Muscle of leg (tissue), 11 donors: ENCODE measurements around the gene WDTC1. TPM values are rescaled to one million over a fixed set of nuclear protein-coding genes. Genes with fewer than 3 reads are reported as not detected.

ENCODE experiments used
- DNase-seq: peaks from one replicate; pipeline ENCODE4 v3.0.0; 2013
- H3K27ac ChIP-seq: one replicate; pipeline ENCODE4 v1.5.1; 2013; ENCODE audit warnings: mild to moderate bottlenecking, low read length, control low read depth
- H3K27me3 ChIP-seq: one replicate; pipeline ENCODE4 v1.6.1; 2013; ENCODE audit warnings: low read length; ENCODE audit not compliant: control insufficient read depth, insufficient read depth
- H3K36me3 ChIP-seq: one replicate; pipeline ENCODE4 v1.6.1; 2013; ENCODE audit warnings: low read length; ENCODE audit not compliant: control insufficient read depth, insufficient read depth
- H3K4me1 ChIP-seq: one replicate; pipeline ENCODE4 v1.6.1; 2013; ENCODE audit warnings: low read length; ENCODE audit not compliant: control insufficient read depth, insufficient read depth
- H3K4me3 ChIP-seq: one replicate; pipeline ENCODE4 v1.5.1; 2013; ENCODE audit warnings: low read length, control low read depth
- H3K9me3 ChIP-seq: replicated peaks from 2 replicates; pipeline ENCODE4 v1.6.1; 2013; ENCODE audit warnings: low read depth, low read length; ENCODE audit not compliant: control insufficient read depth
- WGBS: methylation state at CpG from one replicate; pipeline ENCODE4 v1.1.5; 2013; ENCODE audit warnings: missing lambda C conversion rate; ENCODE audit not compliant: insufficient coverage; 5-methylcytosine and 5-hydroxymethylcytosine counted together
- polyA plus RNA-seq, 8 donors: library from polyadenylated mRNA; unstranded; fragments of 120-200 nt; gene quantifications; one replicate each; pipeline versions ENCODE4 v1.2.1 to v1.2.3, GENCODE V29; 2013; ENCODE audit warnings: inconsistent platforms in 1 of 8, low replicate concordance in 1 of 8; ENCODE audit not compliant: insufficient read length in 8 of 8, insufficient read depth in 1 of 8
- total RNA-seq: library from RNA; stranded (reverse); fragments of 120-200 nt; gene quantifications from one replicate; pipeline ENCODE4 v1.2.4, GENCODE V29; 2013

WDTC1 gene
- total and polyA plus RNA-seq, 9 donors = 11.3 to 30.7 (median 27.4) TPM

- Histone ChIP-seq H3K27me3 (no peaks in the 10 kb centered on the region), H3K27ac (peak overlapping the region; percentile 93), H3K36me3 (peaks cover 70% of the 10 kb centered on the region), H3K9me3 (no peaks in the 10 kb centered on the region), H3K4me3 (no peak overlapping the region), H3K4me1 (peaks cover 50% of the 10 kb centered on the region)
- 0% methylated on average over 1 of the region's 5 CpGs for WGBS
- DNase-seq = peak; percentile 97
Measured at GRCh38 chr1:27300341-27301051, 66.1 kb downstream of the WDTC1 start.

GRCh38 chr1:27301052-27301422 is 66.6 kb downstream of the WDTC1 start:
- Histone ChIP-seq H3K9me3 (no peaks in the 10 kb centered on the region), H3K36me3 (peaks cover 66% of the 10 kb centered on the region), H3K27me3 (no peaks in the 10 kb centered on the region), H3K27ac (peak overlapping the region; percentile 93), H3K4me3 (no peak overlapping the region), H3K4me1 (peaks cover 50% of the 10 kb centered on the region)
- no peak for DNase-seq
- WGBS = 68% methylated on average over 5 of the region's 8 CpGs

GRCh38 chr1:27301582-27302199 is 67.3 kb downstream of the WDTC1 start:
- no peaks in the 10 kb centered on the region for H3K9me3 ChIP-seq
- DNase-seq = no peak
- 86% methylated on average over 8 of the region's 10 CpGs for WGBS
- H3K27ac ChIP-seq = no peak overlapping the region
- H3K4me3 ChIP-seq = no peak overlapping the region
- H3K36me3 ChIP-seq = peaks cover 67% of the 10 kb centered on the region
- no peaks in the 10 kb centered on the region for H3K27me3 ChIP-seq
- H3K4me1 ChIP-seq = peaks cover 52% of the 10 kb centered on the region

- H3K4me3 ChIP-seq = no peak overlapping the region
- peaks cover 62% of the 10 kb centered on the region for H3K36me3 ChIP-seq
- H3K27ac ChIP-seq = no peak overlapping the region
- DNase-seq = no peak
- no peaks in the 10 kb centered on the region for H3K27me3 ChIP-seq
- H3K4me1 ChIP-seq = peaks cover 54% of the 10 kb centered on the region
- no peaks in the 10 kb centered on the region for H3K9me3 ChIP-seq
- WGBS = 100% methylated on average over 2 of the region's 2 CpGs
Measured at GRCh38 chr1:27302612-27303011, 68.2 kb downstream of the WDTC1 start.

- Histone ChIP-seq H3K36me3 (peaks cover 53% of the 10 kb centered on the region), H3K27ac (no peak overlapping the region), H3K4me1 (peaks cover 52% of the 10 kb centered on the region), H3K4me3 (no peak overlapping the region), H3K9me3 (no peaks in the 10 kb centered on the region), H3K27me3 (no peaks in the 10 kb centered on the region)
- WGBS = 87% methylated on average over 14 of the region's 15 CpGs
- no peak for DNase-seq
Measured at GRCh38 chr1:27303509-27303908, 69.1 kb downstream of the WDTC1 start.

- H3K27ac ChIP-seq = no peak overlapping the region
- H3K4me3 ChIP-seq = no peak overlapping the region
- H3K4me1 ChIP-seq = peaks cover 27% of the 10 kb centered on the region
- H3K9me3 ChIP-seq = no peaks in the 10 kb centered on the region
- no peaks in the 10 kb centered on the region for H3K27me3 ChIP-seq
- peaks cover 51% of the 10 kb centered on the region for H3K36me3 ChIP-seq
- DNase-seq = no peak
- 87% methylated on average over 8 of the region's 11 CpGs for WGBS
Measured at GRCh38 chr1:27306071-27306470, 71.6 kb downstream of the WDTC1 start.

GRCh38 chr1:27306892-27307761 is 72.7 kb downstream of the WDTC1 start:
- WGBS = 56% methylated on average over 8 of the region's 11 CpGs
- DNase-seq = peak; percentile 70

GRCh38 chr1:27307874-27308598 is 73.6 kb downstream of the WDTC1 start:
- Histone ChIP-seq H3K27me3 (no peaks in the 10 kb centered on the region), H3K27ac (peak overlapping the region; percentile 76), H3K4me1 (peaks cover 19% of the 10 kb centered on the region), H3K4me3 (no peak overlapping the region), H3K36me3 (peaks cover 33% of the 10 kb centered on the region), H3K9me3 (no peaks in the 10 kb centered on the region)
- no CpG with 5 or more reads among the region's 6 CpGs for WGBS
- peak; percentile 23 for DNase-seq

More at GRCh38 chr1:27306892-27307761, 72.7 kb downstream of the WDTC1 start:
- Histone ChIP-seq H3K27ac (peak overlapping the region; percentile 76), H3K4me1 (peaks cover 19% of the 10 kb centered on the region), H3K27me3 (no peaks in the 10 kb centered on the region), H3K36me3 (peaks cover 41% of the 10 kb centered on the region), H3K4me3 (no peak overlapping the region), H3K9me3 (no peaks in the 10 kb centered on the region)

GRCh38 chr1:27314169-27314568 is 79.7 kb downstream of the WDTC1 start:
- WGBS = 53% methylated on average over 2 of the region's 3 CpGs
- no peak overlapping the region for H3K27ac ChIP-seq

More at GRCh38 chr1:27314169-27314568, 79.7 kb downstream of the WDTC1 start:
- Histone ChIP-seq H3K4me3 (no peak overlapping the region), H3K4me1 (peaks cover 7% of the 10 kb centered on the region), H3K36me3 (no peaks in the 10 kb centered on the region), H3K9me3 (no peaks in the 10 kb centered on the region), H3K27me3 (no peaks in the 10 kb centered on the region)
- no peak for DNase-seq
